Measurements from ENCODE around the gene VEZF1.

VEZF1 gene

GRCh38 chr17:57944908-57945307 is 43.1 kb downstream of the VEZF1 start:
- no peak for TF ChIP-seq CTCF (IDR thresholded peaks at IDR 0.05; ENCODE audit: borderline replicate concordance, extremely low read depth, low read length, poor library complexity, severe bottlenecking)
- no peak for TF ChIP-seq EZH2 (IDR thresholded peaks at IDR 0.05; ENCODE audit: borderline replicate concordance, low read depth, low read length, severe bottlenecking)
- Histone ChIP-seq H2AFZ (ENCODE audit: low read depth, low read length) (no peak overlapping the region), H3K9me3 (ENCODE audit: insufficient read depth, low read length, severe bottlenecking) (no peaks in the 10 kb centered on the region), H3K36me3 (ENCODE audit: insufficient read depth, low read length) (no peaks in the 10 kb centered on the region), H4K20me1 (ENCODE audit: insufficient read depth, low read length) (no peaks in the 10 kb centered on the region; the same call in 1 of the 2 replicates), H3K27me3 (ENCODE audit: insufficient read depth, low read length, poor library complexity) (peaks cover 18% of the 10 kb centered on the region), H3K79me2 (ENCODE audit: insufficient read depth, low read length) (no peaks in the 10 kb centered on the region), H3K4me1 (ENCODE audit: insufficient read depth, low read length) (peaks cover 22% of the 10 kb centered on the region), H3K27ac (ENCODE audit: low read length) (no peak overlapping the region), H3K9ac (ENCODE audit: low read depth, low read length) (no peak overlapping the region), H3K4me3 (ENCODE audit: low read depth in 1 of 2, low read length in 2 of 2) (no peak overlapping the region), H3K4me2 (ENCODE audit: insufficient read depth, low read length) (no peak overlapping the region)
- no peak for ATAC-seq (ENCODE audit: insufficient read depth, low read depth)
- no peak for DNase-seq

GRCh38 chr17:57943645-57944044 is 44.4 kb downstream of the VEZF1 start:
- Histone ChIP-seq H3K79me2 (ENCODE audit: insufficient read depth, low read length) (no peaks in the 10 kb centered on the region), H3K4me2 (ENCODE audit: insufficient read depth, low read length) (no peak overlapping the region), H2AFZ (ENCODE audit: low read depth, low read length) (no peak overlapping the region), H3K9ac (ENCODE audit: low read depth, low read length) (no peak overlapping the region), H3K36me3 (ENCODE audit: insufficient read depth, low read length) (no peaks in the 10 kb centered on the region), H3K27me3 (ENCODE audit: insufficient read depth, low read length, poor library complexity) (peaks cover 18% of the 10 kb centered on the region), H3K27ac (ENCODE audit: low read length) (no peak overlapping the region), H3K9me3 (ENCODE audit: insufficient read depth, low read length, severe bottlenecking) (no peaks in the 10 kb centered on the region), H4K20me1 (ENCODE audit: insufficient read depth, low read length) (peaks cover 3% of the 10 kb centered on the region), H3K4me3 (ENCODE audit: low read depth in 1 of 2, low read length in 2 of 2) (no peak overlapping the region), H3K4me1 (ENCODE audit: insufficient read depth, low read length) (peaks cover 30% of the 10 kb centered on the region)
- TF ChIP-seq EZH2 (IDR thresholded peaks at IDR 0.05; ENCODE audit: borderline replicate concordance, low read depth, low read length, severe bottlenecking) (no peak), CTCF (IDR thresholded peaks at IDR 0.05; ENCODE audit: borderline replicate concordance, extremely low read depth, low read length, poor library complexity, severe bottlenecking) (no peak)
- DNase-seq (no peak), ATAC-seq (ENCODE audit: insufficient read depth, low read depth) (no peak)

GRCh38 chr17:57943140-57943539 is 44.9 kb downstream of the VEZF1 start:
- Histone ChIP-seq H3K9me3 (ENCODE audit: insufficient read depth, low read length, severe bottlenecking) (no peaks in the 10 kb centered on the region), H3K36me3 (ENCODE audit: insufficient read depth, low read length) (no peaks in the 10 kb centered on the region), H2AFZ (ENCODE audit: low read depth, low read length) (no peak overlapping the region), H3K9ac (ENCODE audit: low read depth, low read length) (no peak overlapping the region), H3K4me1 (ENCODE audit: insufficient read depth, low read length) (peaks cover 30% of the 10 kb centered on the region), H3K4me3 (ENCODE audit: low read depth in 1 of 2, low read length in 2 of 2) (no peak overlapping the region), H3K4me2 (ENCODE audit: insufficient read depth, low read length) (no peak overlapping the region), H4K20me1 (ENCODE audit: insufficient read depth, low read length) (peaks cover 3% of the 10 kb centered on the region), H3K27me3 (ENCODE audit: insufficient read depth, low read length, poor library complexity) (peaks cover 18% of the 10 kb centered on the region), H3K27ac (ENCODE audit: low read length) (no peak overlapping the region), H3K79me2 (ENCODE audit: insufficient read depth, low read length) (no peaks in the 10 kb centered on the region)
- ATAC-seq (ENCODE audit: insufficient read depth, low read depth) = no peak
- TF ChIP-seq EZH2 (IDR thresholded peaks at IDR 0.05; ENCODE audit: borderline replicate concordance, low read depth, low read length, severe bottlenecking) (no peak), CTCF (IDR thresholded peaks at IDR 0.05; ENCODE audit: borderline replicate concordance, extremely low read depth, low read length, poor library complexity, severe bottlenecking) (no peak)
- no peak for DNase-seq
